H1 (cell line): Measurements from ENCODE around the gene ZNF786. TPM values are rescaled to one million over a fixed set of nuclear protein-coding genes. Genes with fewer than 3 reads are reported as not detected.

ENCODE experiments used
- CTCF ChIA-PET: fragments of 300-600 bp; sonication (Branson Sonifier 250); formaldehyde crosslinking; loops from one replicate; lab custom pipeline; 2021; ENCODE audit not compliant: partially characterized antibody; lab: Charles Lee
- POLR2A ChIA-PET: fragments of 300-600 bp; sonication (Branson Sonifier 250); formaldehyde crosslinking; loops from one replicate; lab custom pipeline; 2021; ENCODE audit warnings: inconsistent platforms; ENCODE audit not compliant: partially characterized antibody; lab: Charles Lee
- DNase-seq, 2 experiments: peaks; one replicate each; pipeline versions ENCODE4 v3.0.0 to v3.0.0-alpha.2; 2010 to 2022; ENCODE audit warnings: low spot score in 2 of 2, low read depth in 1 of 2, mixed read lengths in 1 of 2
- FAIRE-seq: peaks from 2 replicates; lab custom pipeline; 2011; peaks lifted over from hg19 to GRCh38; lab: Jason Lieb, UNC
- H2AFZ ChIP-seq: 2 replicates; pipeline ENCODE4 v1.8.1; 2012; ENCODE audit warnings: low read length, inconsistent platforms
- H2AK5ac ChIP-seq: 2 replicates; pipeline ENCODE4 v1.6.1; 2013; ENCODE audit warnings: low read depth, low read length
- H2BK120ac ChIP-seq: replicated peaks from 2 replicates; pipeline ENCODE3; 2013; ENCODE audit warnings: low read depth, low read length, inconsistent platforms
- H2BK12ac ChIP-seq: 2 replicates; pipeline ENCODE4 v1.6.1; 2013; ENCODE audit warnings: low read depth, low read length
- H2BK15ac ChIP-seq: 2 replicates; pipeline ENCODE4 v1.6.1; 2013; ENCODE audit warnings: low read length
- H2BK20ac ChIP-seq: 2 replicates; pipeline ENCODE4 v1.6.1; 2013; ENCODE audit warnings: low read length
- H2BK5ac ChIP-seq: 2 replicates; pipeline ENCODE4 v1.6.1; 2013; ENCODE audit warnings: low read depth, low read length
- H3K14ac ChIP-seq: 2 replicates; pipeline ENCODE4 v1.6.1; 2013; ENCODE audit warnings: inconsistent platforms; ENCODE audit not compliant: insufficient read length
- H3K18ac ChIP-seq: 2 replicates; pipeline ENCODE4 v1.6.1; 2013; ENCODE audit warnings: low read length; ENCODE audit errors: extremely low read depth
- H3K23ac ChIP-seq: 2 replicates; pipeline ENCODE4 v1.6.1; 2013; ENCODE audit warnings: inconsistent platforms; ENCODE audit not compliant: insufficient read length
- H3K23me2 ChIP-seq: 2 replicates; pipeline ENCODE4 v1.6.1; 2013; ENCODE audit warnings: low read depth, low read length
- H3K27ac ChIP-seq: 2 replicates; pipeline ENCODE4 v1.6.1; 2011; ENCODE audit warnings: low read depth, low read length, inconsistent platforms
- H3K27me3 ChIP-seq, 4 experiments: replicated peaks in 1 of 4; 1 replicate in 1 of 4; 2 replicates in 3 of 4; pipeline versions ENCODE4 v1.6.1 to v1.8.1; 2011 to 2013; ENCODE audit warnings: low read length in 3 of 4, mild to moderate bottlenecking in 3 of 4, inconsistent platforms in 2 of 4, mixed read lengths in 2 of 4, moderate library complexity in 1 of 4; ENCODE audit not compliant: control insufficient read depth in 3 of 4, insufficient read depth in 3 of 4; ENCODE audit errors: extremely low read depth in 1 of 4
- H3K36me3 ChIP-seq, 4 experiments: 2 replicates each; pipeline versions ENCODE4 v1.6.1 to v1.8.1; 2011 to 2013; ENCODE audit warnings: mild to moderate bottlenecking in 4 of 4, low read length in 3 of 4, moderate library complexity in 2 of 4, control low read depth in 1 of 4, inconsistent platforms in 1 of 4; ENCODE audit not compliant: insufficient read depth in 4 of 4, control insufficient read depth in 2 of 4
- H3K4ac ChIP-seq: replicated peaks from 2 replicates; pipeline ENCODE3; 2013; ENCODE audit warnings: low read length, low read depth, mixed read lengths, inconsistent platforms; ENCODE audit not compliant: insufficient read length
- H3K4me1 ChIP-seq, 4 experiments: replicated peaks in 1 of 4; 1 replicate in 1 of 4; 2 replicates in 3 of 4; pipeline versions ENCODE4 v1.6.1 to v1.8.1; 2011 to 2013; ENCODE audit warnings: low read length in 3 of 4, inconsistent platforms in 2 of 4, mixed read lengths in 1 of 4; ENCODE audit not compliant: insufficient read depth in 4 of 4, control insufficient read depth in 3 of 4
- H3K4me2 ChIP-seq, 2 experiments: 2 replicates each; pipeline versions ENCODE4 v1.6.1 to v1.8.1; 2011 to 2013; ENCODE audit warnings: low read depth in 2 of 2, low read length in 2 of 2, control low read depth in 1 of 2, inconsistent platforms in 1 of 2, mild to moderate bottlenecking in 1 of 2; ENCODE audit not compliant: insufficient read depth in 1 of 2
- H3K4me3 ChIP-seq, 4 experiments: fragments of 200-600, 300-600 bp in 1 of 4; sonication (generic), shearing (Covaris generic), sonication (Bioruptor Twin) in 1 of 4; 2 replicates each; pipeline versions ENCODE4 v1.5.1 to v1.8.1; 2011 to 2016; ENCODE audit warnings: low read length in 4 of 4, low read depth in 3 of 4, control low read depth in 2 of 4, inconsistent platforms in 2 of 4, mild to moderate bottlenecking in 2 of 4, mixed read lengths in 1 of 4, moderate library complexity in 1 of 4; ENCODE audit not compliant: insufficient read depth in 2 of 4; ENCODE audit errors: extremely low read depth in 1 of 4
- H3K56ac ChIP-seq: replicated peaks from 2 replicates; pipeline ENCODE3; 2013; ENCODE audit warnings: low read depth, mild to moderate bottlenecking, mixed read lengths, low read length, inconsistent platforms; ENCODE audit not compliant: insufficient read length
- H3K79me1 ChIP-seq: 2 replicates; pipeline ENCODE4 v1.6.1; 2013; ENCODE audit warnings: low read depth, low read length, control low read depth
- H3K79me2 ChIP-seq, 2 experiments: 2 replicates each; pipeline versions ENCODE4 v1.6.1 to v1.8.1; 2012 to 2013; ENCODE audit warnings: low read length in 2 of 2, mild to moderate bottlenecking in 2 of 2, inconsistent platforms in 1 of 2; ENCODE audit not compliant: insufficient read depth in 2 of 2, control insufficient read depth in 1 of 2
- H3K9ac ChIP-seq, 4 experiments: replicated peaks in 1 of 4; 1 replicate in 1 of 4; 2 replicates in 3 of 4; pipeline versions ENCODE4 v1.6.1 to v1.8.1; 2011 to 2013; ENCODE audit warnings: low read depth in 3 of 4, low read length in 3 of 4, control low read depth in 2 of 4, mild to moderate bottlenecking in 2 of 4, moderate library complexity in 2 of 4, inconsistent platforms in 1 of 4; ENCODE audit errors: extremely low read depth in 1 of 4
- H3K9me3 ChIP-seq, 2 experiments: 2 replicates each; pipeline versions ENCODE4 v1.6.1 to v1.8.1; 2012 to 2013; ENCODE audit warnings: mild to moderate bottlenecking in 2 of 2, moderate library complexity in 2 of 2, control low read depth in 1 of 2, inconsistent platforms in 1 of 2, low read depth in 1 of 2, low read length in 1 of 2, mixed read lengths in 1 of 2; ENCODE audit not compliant: insufficient read depth in 2 of 2
- H4K20me1 ChIP-seq, 2 experiments: replicated peaks in 1 of 2; 2 replicates each; pipeline versions ENCODE3 to v1.8.1; 2011 to 2013; ENCODE audit warnings: inconsistent platforms in 2 of 2, low read length in 2 of 2, mild to moderate bottlenecking in 1 of 2; ENCODE audit not compliant: insufficient read depth in 2 of 2, control insufficient read depth in 1 of 2
- H4K5ac ChIP-seq: 2 replicates; pipeline ENCODE4 v1.6.1; 2013; ENCODE audit warnings: low read length, low read depth, mixed read lengths, inconsistent platforms; ENCODE audit not compliant: insufficient read length
- H4K8ac ChIP-seq: 2 replicates; pipeline ENCODE4 v1.8.0; 2013; ENCODE audit warnings: mild to moderate bottlenecking, moderate library complexity, low read length, inconsistent platforms; ENCODE audit not compliant: insufficient read depth; ENCODE audit errors: extremely low read depth
- H4K91ac ChIP-seq: replicated peaks from 2 replicates; pipeline ENCODE3; 2013; ENCODE audit warnings: low read length, mixed read lengths, inconsistent platforms; ENCODE audit not compliant: insufficient read length
- JUND ChIP-seq: IDR thresholded peaks from 2 replicates; pipeline ENCODE4 v1.6.1; 2011; ENCODE audit warnings: mild to moderate bottlenecking, improper control_type of control experiment, low read length
- NANOG ChIP-seq: IDR thresholded peaks from 2 replicates; pipeline ENCODE4 v1.6.1; 2011; ENCODE audit warnings: low read length, low read depth, mild to moderate bottlenecking, inconsistent platforms; ENCODE audit not compliant: insufficient read depth, poor library complexity, severe bottlenecking
- NRF1 ChIP-seq: IDR thresholded peaks from 2 replicates; pipeline ENCODE4 v1.6.1; 2011; ENCODE audit warnings: mild to moderate bottlenecking, low read depth, low read length, improper control_type of control experiment
- RNF2 ChIP-seq: fragments of 200-900, 300-1000 bp; sonication (generic); IDR thresholded peaks from 2 replicates; pipeline ENCODE4 v1.7.1; 2016; ENCODE audit warnings: borderline replicate concordance, low read depth, mild to moderate bottlenecking, antibody characterized with exemption, low read length; ENCODE audit not compliant: poor library complexity, severe bottlenecking; ENCODE audit errors: missing control alignments
- WGBS, 2 experiments: shearing (Covaris generic) in 1 of 2; methylation state at CpG; one replicate each; pipeline versions ENCODE4 v1.1.6 to v1.1.7; 2013 to 2015; ENCODE audit warnings: low lambda C conversion rate in 2 of 2, mixed read lengths in 2 of 2, inconsistent platforms in 1 of 2, low coverage in 1 of 2, missing lambda C conversion rate in 1 of 2; ENCODE audit not compliant: insufficient replicate concordance in 2 of 2, insufficient coverage in 1 of 2, insufficient read length in 1 of 2; ENCODE audit errors: extremely low coverage in 1 of 2, missing lambda C conversion rate in 1 of 2; 5-methylcytosine and 5-hydroxymethylcytosine counted together
- polyA plus RNA-seq, 7 experiments: library from polyadenylated mRNA; depleted of rRNA in 3 of 7; stranded (reverse) in 5 of 7; unstranded in 2 of 7; fragments of >200 nt in 5 of 7; fragments of 200-250 nt in 2 of 7; gene quantifications; 1 replicate in 5 of 7; 2 replicates in 1 of 7; 4 replicates in 1 of 7; pipeline versions ENCODE4 v1.2.1 to v1.2.3, GENCODE V29; 2011 to 2013; ENCODE audit warnings: missing spikeins in 2 of 7, mixed read lengths in 2 of 7
- total RNA-seq: library from RNA; stranded (reverse); fragmentation: NEBNext Ultra II Directional; extraction: Animal tissue kit (Norgen Biotek cat#: 25700); gene quantifications from 2 replicates; pipeline ENCODE4 v1.2.1, GENCODE V29; 2021

The ZNF786 gene
- total and polyA plus RNA-seq, 2 of the 8 experiments (the other 6 are each of a cell fraction or from before 2014, with no cell fraction given) = 7.7 to 16.3 TPM

- Histone ChIP-seq H3K79me2 (no peaks in the 10 kb centered on the region), H2BK5ac (no peak overlapping the region), H2AFZ (no peak overlapping the region), H3K9ac (no peak overlapping the region), H3K9me3 (no peaks in the 10 kb centered on the region), H2BK12ac (no peak overlapping the region), H2BK15ac (no peak overlapping the region), H3K36me3 (no peaks in the 10 kb centered on the region), H4K91ac (no peak overlapping the region), H2AK5ac (no peak overlapping the region), H3K18ac (no peak overlapping the region), H3K79me1 (no peaks in the 10 kb centered on the region), H2BK20ac (no peak overlapping the region), H4K8ac (no peak overlapping the region), H2BK120ac (no peak overlapping the region), H3K27me3 (no peaks in the 10 kb centered on the region), H3K4ac (no peak overlapping the region), H4K20me1 (no peaks in the 10 kb centered on the region), H4K5ac (no peak overlapping the region), H3K4me3 (no peak overlapping the region), H3K56ac (no peak overlapping the region), H3K23ac (no peak overlapping the region), H3K4me1 (no peaks in the 10 kb centered on the region), H3K27ac (no peak overlapping the region), H3K23me2 (no peaks in the 10 kb centered on the region), H3K14ac (no peak overlapping the region), H3K4me2 (no peak overlapping the region)
- ChIA-PET CTCF (interaction anchor here (1.4 to 2.5 kb wide), 3 partner anchors 15 to 159 kb away, joined by 3 to 8 read pairs (median 7); no protein-coding TSS in a partner anchor), POLR2A (interaction anchor here (0.8 to 1.8 kb wide), 2 partner anchors 10 to 15 kb away, joined by 3 to 4 read pairs; no protein-coding TSS in a partner anchor)
- TF ChIP-seq JUND (no peak), RNF2 (no peak), NRF1 (no peak), NANOG (no peak)
- FAIRE-seq (no peak), DNase-seq (no peak)
- 90% methylated on average over 3 of the region's 3 CpGs; no CpG with 5 or more reads in 1 of the 2 experiments for WGBS, 2 experiments
Observed at GRCh38 chr7:149050941-149051340, 39.6 kb downstream of the ZNF786 start.
